ENCODE data around the gene MYO9B. TPM values are rescaled to one million over a fixed set of nuclear protein-coding genes. Genes with fewer than 3 reads are reported as not detected.

The MYO9B gene
- total and polyA plus RNA-seq, 2 donors, result 28.2 to 103 TPM

DNA sequence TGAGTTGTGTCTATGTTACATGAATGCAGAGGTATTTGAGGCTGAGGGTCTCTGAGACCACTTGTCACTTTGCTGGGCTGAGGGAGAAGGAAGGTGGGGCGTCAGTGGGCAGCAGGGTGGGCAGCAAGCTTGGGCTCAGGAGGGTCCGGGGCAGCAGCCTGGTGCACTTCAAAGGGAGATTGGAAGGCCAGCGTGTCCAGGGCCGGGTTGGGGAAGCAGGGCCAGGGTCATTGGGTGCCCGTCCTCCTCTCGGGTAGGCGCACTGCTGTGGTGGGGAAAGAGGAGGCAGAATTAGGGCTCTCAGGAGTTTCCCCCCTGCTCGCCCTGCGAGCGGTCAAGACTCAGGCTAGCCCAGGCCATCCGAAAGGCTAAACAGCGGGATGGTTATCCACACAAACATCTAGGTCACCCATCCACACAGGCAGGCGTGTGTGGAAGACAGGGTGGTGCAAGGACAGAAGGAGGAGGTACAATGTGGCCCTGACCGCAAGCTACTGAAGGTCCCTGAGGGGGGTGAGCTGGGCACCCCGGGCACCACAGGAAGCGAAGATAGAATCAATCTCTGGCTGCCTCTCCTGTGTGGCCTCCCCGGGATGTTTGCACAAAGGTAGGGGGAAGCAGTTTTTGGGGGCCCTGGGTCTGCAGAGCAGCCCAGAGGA lies 37.7 kb downstream of the MYO9B start:
- H3K4me3 ChIP-seq (ENCODE audit: low read length in 2 of 2), result no peak overlapping the region
- H3K36me3 ChIP-seq (ENCODE audit: control insufficient read depth in 2 of 2, insufficient read depth in 2 of 2, low read length in 1 of 2), result peaks cover 23 to 46% of the 10 kb centered on the region in 2 donors
- 91% methylated on average over 17 of the region's 17 CpGs for WGBS

DNA sequence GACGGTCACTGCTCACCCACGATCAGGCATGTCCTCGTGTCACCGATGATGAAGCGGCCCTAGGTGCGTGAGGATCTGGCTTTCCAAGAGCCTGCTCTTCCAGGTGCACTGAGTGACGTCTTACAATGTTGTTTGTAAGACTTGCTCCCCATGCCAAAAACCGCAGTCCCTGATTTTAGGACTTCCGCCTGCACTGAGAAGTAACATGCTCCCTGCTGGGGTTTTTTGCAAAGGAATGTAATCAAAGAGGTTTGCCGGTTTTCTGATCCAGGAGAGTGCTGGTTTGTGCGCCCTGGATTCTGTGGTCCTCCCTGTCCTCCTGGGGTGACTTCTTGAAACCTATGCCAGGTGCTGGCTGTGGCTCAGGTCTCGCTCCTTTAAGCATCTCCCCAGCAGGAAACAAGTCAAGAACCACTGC lies 38.8 kb downstream of the MYO9B start:
- no peak for DNase-seq (ENCODE audit: low read depth in 6 of 9, low spot score in 9 of 9)
- H3K4me1 ChIP-seq (ENCODE audit: control insufficient read depth in 2 of 2, insufficient read depth in 2 of 2, low read length in 2 of 2), result peaks cover 0 to 13% of the 10 kb centered on the region in 2 donors

More for the DNA sequence above, 37.7 kb downstream of the MYO9B start:
- peaks cover 0 to 8% of the 10 kb centered on the region in 2 donors for H3K9me3 ChIP-seq (ENCODE audit: control insufficient read depth in 2 of 2, insufficient read depth in 1 of 2, low read length in 1 of 2)
- peaks cover 0 to 13% of the 10 kb centered on the region in 2 donors for H3K4me1 ChIP-seq (ENCODE audit: control insufficient read depth in 2 of 2, insufficient read depth in 2 of 2, low read length in 2 of 2)
- DNase-seq (ENCODE audit: low read depth in 6 of 9, low spot score in 9 of 9), result no peak
- H3K27ac ChIP-seq (ENCODE audit: low read depth in 1 of 2, low read length in 1 of 2), result no peak overlapping the region
- H3K27me3 ChIP-seq (ENCODE audit: control insufficient read depth in 2 of 2, insufficient read depth in 1 of 2, low read length in 1 of 2), result no peaks in the 10 kb centered on the region

DNA sequence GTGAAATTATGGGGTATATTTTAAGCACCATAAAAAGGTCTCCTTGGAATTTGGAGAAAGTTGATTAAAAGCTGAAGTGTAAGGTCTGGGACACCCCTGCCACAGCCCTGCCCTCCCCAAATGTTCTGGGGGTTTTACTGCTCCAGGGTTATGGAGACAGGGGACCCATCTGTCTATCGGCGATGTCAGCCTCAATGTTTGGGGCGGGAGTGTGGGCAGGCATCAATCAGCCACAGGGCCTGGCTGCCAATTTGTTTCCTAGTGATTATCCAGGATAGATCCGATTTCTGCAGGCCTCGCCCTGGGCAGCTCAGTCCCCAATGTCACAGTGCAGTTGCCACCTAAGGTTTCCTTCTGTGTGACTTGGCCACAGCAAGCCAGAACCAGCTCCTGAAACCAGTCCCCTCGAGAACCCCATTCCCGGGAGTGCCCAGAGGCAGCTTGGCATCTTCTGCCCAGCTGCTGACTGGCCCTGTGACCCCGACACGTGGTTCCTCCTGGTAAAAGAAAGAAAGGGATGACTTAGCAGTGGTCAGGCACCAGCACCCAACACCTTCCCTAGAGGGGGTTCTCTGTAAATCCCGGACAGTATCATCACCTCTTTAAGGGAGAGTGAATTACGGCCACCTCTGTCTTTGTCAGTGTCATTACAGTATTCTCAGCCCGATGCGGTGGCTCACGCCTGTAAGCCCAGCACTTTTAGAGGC lies 41.6 kb downstream of the MYO9B start:
- peak overlapping the region in 1 of 2 donors; percentile 68 for H3K27ac ChIP-seq (ENCODE audit: low read depth in 1 of 2, low read length in 1 of 2)
- no peak for DNase-seq (ENCODE audit: low read depth in 6 of 9, low spot score in 9 of 9)
- 94% methylated on average over 14 of the region's 14 CpGs for WGBS
- H3K9me3 ChIP-seq (ENCODE audit: control insufficient read depth in 2 of 2, insufficient read depth in 1 of 2, low read length in 1 of 2), result peaks cover 0 to 8% of the 10 kb centered on the region in 2 donors
- H3K4me3 ChIP-seq (ENCODE audit: low read length in 2 of 2), result no peak overlapping the region
- H3K4me1 ChIP-seq (ENCODE audit: control insufficient read depth in 2 of 2, insufficient read depth in 2 of 2, low read length in 2 of 2), result peaks cover 0 to 6% of the 10 kb centered on the region in 2 donors
- H3K36me3 ChIP-seq (ENCODE audit: control insufficient read depth in 2 of 2, insufficient read depth in 2 of 2, low read length in 1 of 2), result peaks cover 14 to 32% of the 10 kb centered on the region in 2 donors
- H3K27me3 ChIP-seq (ENCODE audit: control insufficient read depth in 2 of 2, insufficient read depth in 1 of 2, low read length in 1 of 2), result no peaks in the 10 kb centered on the region

More for the DNA sequence above, 38.8 kb downstream of the MYO9B start:
- Histone ChIP-seq H3K27ac (ENCODE audit: low read depth in 1 of 2, low read length in 1 of 2) (peak overlapping the region in 1 of 2 donors; percentile 17), H3K4me3 (ENCODE audit: low read length in 2 of 2) (no peak overlapping the region), H3K27me3 (ENCODE audit: control insufficient read depth in 2 of 2, insufficient read depth in 1 of 2, low read length in 1 of 2) (no peaks in the 10 kb centered on the region), H3K9me3 (ENCODE audit: control insufficient read depth in 2 of 2, insufficient read depth in 1 of 2, low read length in 1 of 2) (peaks cover 0 to 8% of the 10 kb centered on the region in 2 donors), H3K36me3 (ENCODE audit: control insufficient read depth in 2 of 2, insufficient read depth in 2 of 2, low read length in 1 of 2) (peaks cover 30 to 50% of the 10 kb centered on the region in 2 donors)
- WGBS, result 94% methylated on average over 12 of the region's 12 CpGs

DNA sequence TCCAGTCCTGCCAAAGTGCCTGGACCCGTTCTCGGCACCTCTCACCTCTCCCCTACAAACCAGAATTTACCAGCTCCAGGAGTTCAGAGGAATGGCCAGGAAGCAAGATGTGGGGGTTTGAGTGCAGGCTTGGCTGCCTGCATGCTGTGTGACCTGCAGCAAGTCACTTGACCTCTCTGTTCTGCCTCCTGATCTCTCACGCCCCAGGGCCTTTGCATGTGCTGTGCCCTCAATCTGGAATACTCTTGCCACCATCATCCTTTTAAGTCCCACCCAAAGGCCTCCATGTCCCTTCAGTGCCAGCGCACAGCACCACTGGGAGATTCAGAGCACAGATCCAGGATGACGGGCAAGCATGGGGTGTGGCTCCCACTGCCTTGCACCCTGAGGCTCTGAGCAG lies 43.4 kb downstream of the MYO9B start:
- no peak for DNase-seq (ENCODE audit: low read depth in 6 of 9, low spot score in 9 of 9)
- no peak overlapping the region for H3K4me3 ChIP-seq (ENCODE audit: low read length in 2 of 2)
- H3K27me3 ChIP-seq (ENCODE audit: control insufficient read depth in 2 of 2, insufficient read depth in 1 of 2, low read length in 1 of 2), result no peaks in the 10 kb centered on the region
- H3K36me3 ChIP-seq (ENCODE audit: control insufficient read depth in 2 of 2, insufficient read depth in 2 of 2, low read length in 1 of 2), result peaks cover 9 to 29% of the 10 kb centered on the region in 2 donors
- 98% methylated on average over 5 of the region's 5 CpGs for WGBS
- H3K27ac ChIP-seq (ENCODE audit: low read depth in 1 of 2, low read length in 1 of 2), result no peak overlapping the region
- H3K4me1 ChIP-seq (ENCODE audit: control insufficient read depth in 2 of 2, insufficient read depth in 2 of 2, low read length in 2 of 2), result peaks cover 0 to 19% of the 10 kb centered on the region in 2 donors
- peaks cover 0 to 15% of the 10 kb centered on the region in 2 donors for H3K9me3 ChIP-seq (ENCODE audit: control insufficient read depth in 2 of 2, insufficient read depth in 1 of 2, low read length in 1 of 2)

DNA sequence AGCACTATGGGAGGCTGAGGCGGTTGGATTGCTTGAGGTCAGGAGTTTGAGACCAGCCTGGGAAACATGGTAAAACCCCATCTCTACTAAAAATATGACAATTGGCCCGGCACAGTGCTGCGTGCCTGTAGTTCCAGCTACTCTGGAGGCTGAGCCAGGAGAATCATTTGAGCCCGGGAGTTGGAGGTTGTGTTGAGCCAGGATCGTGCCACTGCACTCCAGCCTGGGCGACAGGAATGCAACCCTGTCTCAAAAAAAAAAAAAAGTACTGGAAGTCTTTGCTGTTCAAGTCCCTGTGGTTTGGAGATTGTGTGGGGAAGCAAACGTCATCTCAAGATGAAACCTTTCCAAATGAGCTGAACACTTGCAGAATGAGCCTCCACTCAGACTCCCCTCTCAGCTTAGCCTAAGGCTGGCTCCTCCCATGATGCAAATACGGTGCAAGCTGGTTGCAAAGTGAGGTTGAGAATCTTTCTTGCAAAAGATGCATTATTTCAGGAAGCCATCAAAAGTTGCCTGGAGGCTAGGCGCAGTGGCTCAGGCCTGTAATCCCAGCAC lies 46.2 kb downstream of the MYO9B start:
- Histone ChIP-seq H3K36me3 (ENCODE audit: control insufficient read depth in 2 of 2, insufficient read depth in 2 of 2, low read length in 1 of 2) (peaks cover 9 to 18% of the 10 kb centered on the region in 2 donors), H3K27me3 (ENCODE audit: control insufficient read depth in 2 of 2, insufficient read depth in 1 of 2, low read length in 1 of 2) (no peaks in the 10 kb centered on the region), H3K27ac (ENCODE audit: low read depth in 1 of 2, low read length in 1 of 2) (peak overlapping the region in 1 of 2 donors; percentile 40), H3K4me1 (ENCODE audit: control insufficient read depth in 2 of 2, insufficient read depth in 2 of 2, low read length in 2 of 2) (peaks cover 10 to 41% of the 10 kb centered on the region in 2 donors), H3K9me3 (ENCODE audit: control insufficient read depth in 2 of 2, insufficient read depth in 1 of 2, low read length in 1 of 2) (peaks cover 0 to 8% of the 10 kb centered on the region in 2 donors), H3K4me3 (ENCODE audit: low read length in 2 of 2) (no peak overlapping the region)
- DNase-seq (ENCODE audit: low read depth in 6 of 9, low spot score in 9 of 9), result peak in 1 of 9 donors; percentile 13
- WGBS, result 80% methylated on average over 9 of the region's 9 CpGs

DNA sequence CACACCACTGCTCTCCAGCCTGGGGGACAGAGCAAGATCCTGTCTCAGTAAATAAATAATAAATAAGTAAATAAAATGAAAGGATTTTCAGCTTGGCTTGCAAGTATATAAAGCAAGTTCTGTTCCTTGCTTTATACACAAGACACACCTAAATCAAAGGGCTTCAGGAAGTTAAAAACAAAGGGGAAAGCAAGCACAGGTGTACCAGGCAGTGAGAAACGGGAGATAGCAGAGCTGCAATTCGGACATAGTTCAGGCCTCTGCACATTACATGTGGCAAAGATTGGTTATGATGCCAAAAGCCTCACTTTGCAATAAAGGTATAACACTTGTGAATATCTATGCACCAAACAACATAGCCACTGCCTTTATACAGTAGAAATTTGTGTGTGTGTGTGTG lies 47.5 kb downstream of the MYO9B start:
- Histone ChIP-seq H3K27me3 (ENCODE audit: control insufficient read depth in 2 of 2, insufficient read depth in 1 of 2, low read length in 1 of 2) (no peaks in the 10 kb centered on the region), H3K27ac (ENCODE audit: low read depth in 1 of 2, low read length in 1 of 2) (peak overlapping the region in 1 of 2 donors; percentile 2), H3K9me3 (ENCODE audit: control insufficient read depth in 2 of 2, insufficient read depth in 1 of 2, low read length in 1 of 2) (peaks cover 0 to 8% of the 10 kb centered on the region in 2 donors), H3K4me1 (ENCODE audit: control insufficient read depth in 2 of 2, insufficient read depth in 2 of 2, low read length in 2 of 2) (peaks cover 10 to 41% of the 10 kb centered on the region in 2 donors), H3K36me3 (ENCODE audit: control insufficient read depth in 2 of 2, insufficient read depth in 2 of 2, low read length in 1 of 2) (peaks cover 15 to 18% of the 10 kb centered on the region in 2 donors), H3K4me3 (ENCODE audit: low read length in 2 of 2) (no peak overlapping the region)
- no peak for DNase-seq (ENCODE audit: low read depth in 6 of 9, low spot score in 9 of 9)
- 78% methylated on average over 2 of the region's 2 CpGs for WGBS

DNA sequence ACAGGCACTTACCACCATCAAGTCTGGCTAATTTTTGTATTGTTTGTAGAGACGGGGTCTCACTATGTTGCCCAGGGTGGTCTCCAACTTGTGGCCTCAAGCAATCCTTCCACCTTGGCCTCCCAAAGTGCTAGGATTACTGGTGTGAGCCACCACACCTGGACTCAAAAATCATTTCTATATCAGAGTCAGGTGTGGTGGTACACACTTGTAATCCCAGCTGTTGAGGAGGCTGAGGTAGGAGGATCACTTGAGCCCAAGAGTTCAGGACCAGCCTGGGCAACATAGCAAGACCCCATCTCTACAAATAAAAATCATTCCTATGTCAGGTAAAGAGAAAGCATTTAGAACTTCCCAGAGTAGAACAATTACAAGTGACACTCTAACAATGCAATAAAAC lies 48.4 kb downstream of the MYO9B start:
- no peak for DNase-seq (ENCODE audit: low read depth in 6 of 9, low spot score in 9 of 9)
- no peaks in the 10 kb centered on the region for H3K27me3 ChIP-seq (ENCODE audit: control insufficient read depth in 2 of 2, insufficient read depth in 1 of 2, low read length in 1 of 2)
- H3K36me3 ChIP-seq (ENCODE audit: control insufficient read depth in 2 of 2, insufficient read depth in 2 of 2, low read length in 1 of 2), result peaks cover 17 to 18% of the 10 kb centered on the region in 2 donors
- peaks cover 0 to 8% of the 10 kb centered on the region in 2 donors for H3K9me3 ChIP-seq (ENCODE audit: control insufficient read depth in 2 of 2, insufficient read depth in 1 of 2, low read length in 1 of 2)
- peak overlapping the region; percentile 24 to 52 for H3K27ac ChIP-seq (ENCODE audit: low read depth in 1 of 2, low read length in 1 of 2)
- H3K4me3 ChIP-seq (ENCODE audit: low read length in 2 of 2), result no peak overlapping the region
- peaks cover 10 to 41% of the 10 kb centered on the region in 2 donors for H3K4me1 ChIP-seq (ENCODE audit: control insufficient read depth in 2 of 2, insufficient read depth in 2 of 2, low read length in 2 of 2)
- 93% methylated on average over 1 of the region's 1 CpG for WGBS

DNA sequence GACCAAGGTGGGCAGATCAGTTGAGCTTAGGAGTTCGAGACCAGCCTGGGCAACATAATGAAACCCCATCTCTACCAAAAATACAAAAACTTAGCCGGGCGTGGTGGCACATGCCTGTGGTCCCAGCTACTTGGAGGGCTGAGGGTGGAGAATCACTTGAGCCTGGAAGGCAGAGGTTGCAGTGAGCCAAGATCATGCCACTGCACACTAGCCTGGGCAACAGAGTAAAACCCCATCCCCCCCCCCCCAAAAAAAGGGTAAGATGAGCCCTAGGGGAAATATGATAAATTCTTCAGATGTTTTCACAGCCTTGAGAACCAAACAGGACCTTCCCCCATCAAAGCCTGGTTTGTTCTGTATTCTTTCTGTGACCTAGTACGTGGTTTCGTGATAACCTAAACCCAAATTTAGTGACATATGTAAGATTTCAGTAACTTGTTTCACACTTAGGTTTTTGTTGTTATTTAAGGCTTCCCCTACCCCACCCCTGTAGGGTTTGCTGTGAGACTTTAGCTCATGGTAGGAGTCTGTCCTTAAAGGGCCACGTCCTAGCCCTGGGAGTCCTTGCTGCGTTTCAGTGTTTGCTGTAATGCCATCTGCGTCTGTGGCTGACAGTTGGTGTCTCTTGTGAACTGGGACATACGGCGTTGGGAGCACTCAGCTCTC lies 49.6 kb downstream of the MYO9B start:
- Histone ChIP-seq H3K36me3 (ENCODE audit: control insufficient read depth in 2 of 2, insufficient read depth in 2 of 2, low read length in 1 of 2) (peaks cover 13 to 14% of the 10 kb centered on the region in 2 donors), H3K4me1 (ENCODE audit: control insufficient read depth in 2 of 2, insufficient read depth in 2 of 2, low read length in 2 of 2) (peaks cover 10 to 41% of the 10 kb centered on the region in 2 donors), H3K9me3 (ENCODE audit: control insufficient read depth in 2 of 2, insufficient read depth in 1 of 2, low read length in 1 of 2) (peaks cover 0 to 8% of the 10 kb centered on the region in 2 donors), H3K4me3 (ENCODE audit: low read length in 2 of 2) (peak overlapping the region; percentile 31 to 41), H3K27ac (ENCODE audit: low read depth in 1 of 2, low read length in 1 of 2) (peak overlapping the region; percentile 98 to 100), H3K27me3 (ENCODE audit: control insufficient read depth in 2 of 2, insufficient read depth in 1 of 2, low read length in 1 of 2) (no peaks in the 10 kb centered on the region)
- WGBS, result 24% methylated on average over 10 of the region's 10 CpGs
- peak in 3 of 9 donors; percentile 24 to 71 (median 61) for DNase-seq (ENCODE audit: low read depth in 6 of 9, low spot score in 9 of 9)

All from thymus (tissue), 11 donors.